NCI-H82 (cell line): Measurements from ENCODE around the gene MAD1L1.

Source experiments
- DNase-seq: peaks from one replicate; lab custom pipeline; 2025; lab: John Stamatoyannopoulos, UW

The MAD1L1 gene

DNA sequence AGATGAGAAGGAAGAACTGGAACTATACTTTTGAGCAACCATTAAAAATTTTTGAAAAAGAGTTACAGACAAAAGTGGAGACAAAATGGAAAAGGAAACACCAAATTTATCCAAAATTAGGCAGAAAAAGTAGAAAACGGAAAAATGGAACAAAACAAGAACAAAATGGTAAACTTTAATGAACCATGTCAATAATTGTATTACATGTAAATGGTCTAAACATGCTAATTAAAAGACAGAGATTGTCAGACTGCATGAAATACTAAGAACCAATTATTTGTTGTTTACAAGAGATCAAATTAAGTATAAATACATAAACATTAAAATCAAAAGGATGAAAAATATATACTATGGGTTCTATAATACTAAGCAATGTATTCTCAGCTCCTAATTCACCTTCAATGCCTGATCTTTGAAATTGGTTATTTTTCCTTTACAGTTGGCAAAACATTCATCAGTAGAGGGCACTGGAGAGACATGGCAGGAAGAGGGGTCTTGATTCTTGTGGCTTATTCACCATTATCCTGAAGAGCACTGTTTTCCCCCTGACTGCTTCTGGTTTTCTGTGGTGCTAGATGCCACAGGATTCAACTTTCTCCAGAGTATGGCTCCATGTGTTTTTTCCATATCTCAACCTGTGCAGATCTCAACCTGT lies 437.7 kb downstream of the MAD1L1 start:
- DNase-seq, result peak; percentile 37

DNA sequence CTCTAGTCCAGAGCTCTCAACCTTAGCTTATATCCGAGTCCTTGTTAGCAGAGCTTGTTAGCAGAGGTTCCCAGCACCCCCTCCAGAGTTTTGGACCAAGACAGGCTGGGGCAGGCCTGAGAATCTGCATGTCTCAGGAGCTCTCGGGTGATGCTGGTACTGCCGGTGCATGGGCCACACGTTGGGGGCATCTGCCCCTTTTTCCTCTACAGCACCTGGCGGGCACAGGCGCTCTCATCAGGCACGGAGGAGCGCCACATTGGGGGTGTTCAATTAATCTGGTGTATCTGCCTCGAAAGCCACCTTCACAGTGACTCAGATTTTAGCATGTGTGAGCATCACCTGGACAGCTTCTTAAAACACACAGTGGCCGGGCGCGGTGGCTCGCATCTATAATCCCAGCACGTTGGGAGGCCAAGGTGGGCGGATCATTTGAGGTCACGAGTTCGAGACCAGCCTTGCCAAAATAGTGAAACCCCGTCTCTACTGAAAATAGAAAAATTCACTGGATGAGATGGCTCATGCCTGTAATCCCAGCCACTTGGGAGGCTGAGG lies 445.0 kb downstream of the MAD1L1 start:
- DNase-seq, result no peak

DNA sequence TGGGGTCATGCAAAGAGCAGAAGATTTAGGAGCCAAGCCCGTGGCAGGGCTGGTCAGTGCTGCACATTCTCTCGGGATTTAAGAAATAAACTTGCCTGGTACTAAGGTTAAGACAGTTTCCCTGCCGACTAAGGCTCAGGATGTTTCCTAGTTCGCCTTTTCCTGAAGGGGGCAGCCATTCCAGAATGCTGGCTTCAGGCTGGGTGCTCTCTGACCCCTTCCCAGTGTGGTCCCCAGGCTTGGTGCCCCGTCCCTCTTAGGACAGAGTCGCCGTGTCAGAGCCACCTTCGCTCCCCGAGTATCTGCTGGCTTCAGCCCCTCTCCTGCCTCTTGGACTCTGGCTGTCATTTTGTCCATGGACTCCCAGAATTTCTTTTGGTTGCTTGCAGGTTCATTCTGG lies 445.5 kb downstream of the MAD1L1 start:
- DNase-seq, result no peak

DNA sequence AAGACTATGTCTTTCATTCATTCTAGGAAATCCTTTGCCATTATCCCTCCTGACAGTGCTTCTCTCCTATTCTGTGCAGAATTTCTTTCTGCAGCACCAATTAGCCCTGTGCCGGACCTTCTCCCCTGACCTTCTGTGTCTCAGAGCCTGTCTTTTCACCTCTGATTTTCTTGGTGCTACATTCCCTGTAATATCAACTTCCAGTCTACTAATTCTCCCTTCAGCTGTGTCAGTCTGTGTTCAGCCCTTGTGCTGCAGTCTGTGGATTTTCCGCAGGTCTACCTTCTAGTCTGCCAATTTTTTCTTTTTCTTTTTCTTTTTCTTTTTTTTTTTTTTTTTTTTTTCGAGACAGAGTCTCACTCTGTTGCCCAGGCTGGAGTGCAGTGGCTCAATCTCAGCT lies 446.9 kb downstream of the MAD1L1 start:
- no peak for DNase-seq

DNA sequence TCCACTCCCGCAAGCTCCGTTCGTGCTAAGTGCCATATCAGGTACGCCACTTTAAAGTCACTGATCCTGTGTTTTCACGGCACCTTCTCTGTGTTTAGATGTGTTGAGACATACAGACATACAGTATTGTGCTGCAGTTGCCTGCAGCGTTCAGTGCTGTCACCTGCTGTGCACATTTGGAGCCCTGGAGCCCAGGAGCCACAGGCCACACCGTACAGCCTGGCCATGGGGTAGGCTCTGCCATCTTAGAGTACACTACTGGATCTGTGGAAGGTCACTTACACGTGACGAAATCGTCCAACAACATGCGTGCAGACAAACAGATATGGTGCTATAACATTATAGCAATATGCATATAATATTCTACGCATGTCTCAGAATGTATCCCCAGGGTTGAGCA lies 451.4 kb downstream of the MAD1L1 start:
- no peak for DNase-seq

DNA sequence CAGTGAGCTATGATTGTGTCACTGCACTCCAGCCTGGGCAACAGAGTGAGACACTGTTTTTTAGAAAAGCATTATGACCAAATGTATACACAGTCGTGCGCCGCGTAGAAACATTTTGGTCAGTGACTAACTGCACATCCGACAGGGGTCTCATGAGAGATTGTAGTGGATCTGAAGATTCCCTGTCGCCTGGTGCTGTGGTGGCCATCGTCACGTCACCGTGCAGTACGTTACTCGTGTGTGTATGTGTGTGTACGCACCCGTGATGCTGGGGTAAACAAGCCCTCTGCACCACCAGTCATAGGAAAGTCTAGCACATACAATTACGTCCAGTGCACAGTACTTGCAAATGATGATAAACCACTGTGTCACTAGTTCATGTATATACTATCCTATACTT lies 453.3 kb downstream of the MAD1L1 start:
- DNase-seq, result no peak

DNA sequence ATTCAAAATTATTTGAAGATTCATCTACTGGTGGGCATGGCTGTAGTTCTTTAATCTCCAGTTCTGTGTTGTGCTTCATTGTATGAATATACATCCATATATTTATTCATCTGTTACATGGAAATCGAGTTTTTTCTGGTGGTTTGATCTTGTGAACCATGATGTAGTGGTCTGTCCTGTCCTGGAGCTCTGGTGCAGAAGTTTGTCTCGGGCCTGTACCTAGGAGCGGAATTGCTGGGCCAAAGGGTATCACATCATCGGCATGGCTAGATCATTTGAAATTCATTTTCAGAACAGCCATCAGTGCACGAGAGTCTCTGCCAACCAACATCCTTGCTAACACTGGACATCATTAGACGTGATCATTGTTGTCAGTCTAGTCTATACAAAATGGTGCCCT lies 455.6 kb downstream of the MAD1L1 start:
- DNase-seq, result no peak

DNA sequence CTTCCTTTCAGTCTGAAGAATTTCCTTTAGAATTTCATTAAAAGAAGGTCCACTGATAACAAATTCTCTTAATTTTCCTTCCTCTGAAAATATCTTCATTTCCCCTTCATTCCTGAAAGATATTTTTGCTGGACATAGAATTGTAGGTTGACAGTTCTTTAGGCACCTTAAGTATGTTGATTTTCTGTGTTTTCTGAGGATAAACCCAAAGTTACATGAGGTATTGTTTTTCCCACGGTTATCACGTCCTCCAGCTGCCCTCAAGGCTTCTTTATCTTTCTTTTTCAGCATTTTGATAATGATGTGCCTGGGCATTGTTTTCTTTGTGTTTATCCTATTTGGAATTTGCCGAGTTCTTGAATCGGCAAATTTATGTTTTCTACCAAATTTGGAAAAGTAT lies 457.4 kb downstream of the MAD1L1 start:
- DNase-seq, result no peak

DNA sequence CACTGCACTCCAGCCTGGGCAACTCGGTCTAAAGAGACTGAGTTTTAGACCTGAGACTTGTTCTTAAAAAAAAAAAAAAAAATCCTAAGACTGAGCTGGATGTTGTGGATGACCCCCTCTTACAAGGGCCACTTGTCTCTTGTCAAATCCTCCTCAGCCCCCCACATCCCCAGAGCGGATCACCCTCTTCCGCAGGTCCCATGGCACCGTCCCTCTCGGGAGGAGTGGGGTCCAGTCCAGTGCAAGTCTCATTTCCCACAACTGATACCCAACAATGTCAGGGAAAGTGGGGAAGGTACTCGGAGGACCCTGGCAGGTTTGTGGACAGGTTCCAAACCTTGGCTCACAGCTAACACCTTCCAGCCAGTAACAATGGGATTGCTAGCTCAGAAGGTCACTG lies 462.4 kb downstream of the MAD1L1 start:
- DNase-seq, result no peak

DNA sequence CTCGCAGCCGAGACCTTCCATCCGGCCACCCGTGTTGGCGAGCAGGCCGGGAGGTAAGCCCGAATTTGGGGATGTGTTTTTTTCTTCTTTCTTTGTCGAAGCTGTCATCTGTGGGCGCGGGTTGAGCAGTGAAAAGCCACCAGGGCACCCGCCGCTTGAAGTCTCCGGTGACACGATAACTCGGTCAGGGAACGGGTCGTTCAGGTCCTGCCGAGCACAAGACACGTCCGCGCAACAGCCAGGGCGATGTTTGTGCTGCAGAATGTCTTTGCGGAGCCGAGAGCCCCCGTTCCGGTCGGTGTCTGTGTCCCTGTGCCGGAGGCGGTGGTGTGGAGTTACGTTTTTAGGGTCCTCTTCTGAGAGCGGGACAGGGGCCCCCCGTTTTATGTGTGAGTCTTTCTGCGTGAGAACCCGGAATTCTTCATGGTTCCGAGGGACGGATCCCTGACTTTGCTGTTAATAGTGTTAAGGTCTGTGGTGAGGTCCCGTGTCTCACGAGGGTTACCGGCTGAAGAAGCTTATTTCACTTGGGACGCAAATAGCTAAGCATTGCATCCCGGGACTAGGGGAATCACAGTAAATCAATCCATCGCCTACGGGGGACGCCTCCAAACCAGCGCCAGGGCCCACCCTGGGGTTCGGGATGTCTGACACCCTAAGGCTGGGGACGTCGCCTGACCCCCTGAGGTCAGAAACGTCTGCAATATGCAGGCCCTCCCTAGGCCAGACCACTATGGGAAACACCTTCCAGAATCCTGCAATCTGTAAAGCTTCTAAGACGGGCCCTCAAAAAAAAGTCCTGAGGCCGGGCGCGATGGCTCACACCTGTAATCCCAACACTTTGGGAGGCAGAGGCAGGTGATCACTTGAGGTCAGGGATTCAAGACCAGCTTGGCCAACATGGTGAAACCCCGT lies 463.2 kb downstream of the MAD1L1 start:
- no peak for DNase-seq

DNA sequence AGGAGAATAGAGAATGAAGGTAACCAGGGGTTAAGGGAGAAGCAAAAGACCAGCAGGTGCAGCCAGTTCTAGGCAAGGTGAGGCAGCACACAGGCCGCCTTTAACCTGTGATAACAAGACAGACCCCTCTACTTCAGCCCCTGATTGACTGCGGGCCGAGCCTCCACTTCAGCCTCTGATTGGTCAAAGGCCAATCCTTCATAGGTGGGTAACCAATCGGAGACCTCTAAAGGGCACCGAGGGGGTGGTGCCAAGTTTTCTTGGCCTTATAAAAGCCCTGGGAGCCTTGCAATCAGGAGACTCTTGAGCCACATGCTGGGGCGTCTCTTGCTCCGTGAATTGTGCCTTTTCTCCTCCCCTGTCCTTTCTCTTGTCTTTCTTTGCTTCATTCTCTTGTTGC lies 463.9 kb downstream of the MAD1L1 start:
- DNase-seq, result peak; percentile 45

DNA sequence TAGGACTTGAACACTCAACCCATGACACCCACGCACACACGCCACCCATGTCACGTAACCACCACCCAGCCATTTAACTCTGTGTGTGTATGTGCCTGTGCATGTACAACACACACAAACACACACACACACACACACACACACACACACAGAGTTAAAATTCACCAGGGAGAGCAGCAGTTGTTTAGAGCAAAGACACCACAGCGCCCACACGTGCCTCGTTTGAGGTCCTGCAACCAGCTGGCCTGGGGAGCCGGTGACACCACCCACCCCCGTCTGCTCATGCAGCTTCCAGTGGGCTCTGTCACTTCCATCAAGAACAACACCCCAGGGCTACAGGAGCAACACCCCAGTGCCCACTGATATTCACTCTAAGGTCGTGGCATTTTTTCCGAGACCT lies 465.2 kb downstream of the MAD1L1 start:
- peak; percentile 71 for DNase-seq
